Endothelial cell (in vitro differentiated cells): ENCODE data around the gene ACY1. TPM values are rescaled to one million over a fixed set of nuclear protein-coding genes. Genes with fewer than 3 reads are reported as not detected.

Source experiments
- DNase-seq: peaks from one replicate; pipeline ENCODE4 v3.0.0; 2021; ENCODE audit warnings: low spot score
- H3K27ac Mint-ChIP-seq: one replicate; pipeline ENCODE4 v1.8.0; 2021; ENCODE audit warnings: mixed read lengths, inconsistent platforms; ENCODE audit not compliant: unreplicated experiment
- H3K27me3 Mint-ChIP-seq: one replicate; pipeline ENCODE4 v1.8.0; 2021; ENCODE audit warnings: mild to moderate bottlenecking, moderate library complexity, mixed read lengths, inconsistent platforms; ENCODE audit not compliant: unreplicated experiment
- H3K36me3 Mint-ChIP-seq: one replicate; pipeline ENCODE4 v1.8.0; 2021; ENCODE audit warnings: mild to moderate bottlenecking, low read depth, mixed read lengths, inconsistent platforms; ENCODE audit not compliant: unreplicated experiment
- H3K4me1 Mint-ChIP-seq: one replicate; pipeline ENCODE4 v1.8.0; 2021; ENCODE audit warnings: mild to moderate bottlenecking, mixed read lengths, inconsistent platforms; ENCODE audit not compliant: unreplicated experiment
- H3K4me3 Mint-ChIP-seq: one replicate; pipeline ENCODE4 v1.8.0; 2021; ENCODE audit warnings: mild to moderate bottlenecking, mixed read lengths, inconsistent platforms; ENCODE audit not compliant: unreplicated experiment
- H3K9me3 Mint-ChIP-seq: one replicate; pipeline ENCODE4 v1.8.0; 2021; ENCODE audit warnings: mixed read lengths, inconsistent platforms; ENCODE audit not compliant: unreplicated experiment
- total RNA-seq: library from RNA; stranded (reverse); fragmentation: NEBNext Ultra II Directional; extraction: Animal tissue kit (Norgen Biotek cat#: 25700); gene quantifications from one replicate; pipeline ENCODE4 v1.2.1, GENCODE V29; 2021; ENCODE audit not compliant: unreplicated experiment
- TF ChIP-seq, protein P1 (sequence below): fragments of 200-600 bp; sonication (generic); IDR thresholded peaks from one replicate; pipeline ENCODE4 v1.5.0; 2021; ENCODE audit warnings: antibody characterized with exemption; ENCODE audit not compliant: unreplicated experiment

ACY1 gene
- total RNA-seq, 1 donor from 2014 or later: 19.8 TPM

DNA sequence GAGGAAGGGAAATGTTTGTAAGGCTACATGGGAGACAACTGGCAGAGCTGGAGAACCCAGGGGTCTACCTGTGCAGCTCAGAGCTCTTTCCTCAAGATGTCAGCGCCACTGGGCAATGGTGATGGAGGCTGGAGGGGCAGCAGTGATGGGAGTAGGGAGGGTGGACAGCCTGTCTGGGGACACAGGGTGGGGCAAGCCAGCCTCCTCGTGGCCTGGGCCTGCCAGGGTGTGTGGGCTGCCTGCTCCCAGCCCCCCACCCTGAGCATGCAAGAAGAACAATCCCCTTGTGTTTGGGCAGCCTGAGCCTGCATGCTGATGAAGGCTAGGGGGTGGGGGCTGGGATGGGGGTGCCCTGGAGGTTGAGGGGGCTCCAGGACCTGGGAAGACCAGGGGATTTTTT, 17.3 kb upstream of the ACY1 start:
- no peaks in the 10 kb centered on the region for H3K9me3 Mint-ChIP-seq
- H3K27ac Mint-ChIP-seq: no peak overlapping the region
- TF ChIP-seq, protein P1, sequence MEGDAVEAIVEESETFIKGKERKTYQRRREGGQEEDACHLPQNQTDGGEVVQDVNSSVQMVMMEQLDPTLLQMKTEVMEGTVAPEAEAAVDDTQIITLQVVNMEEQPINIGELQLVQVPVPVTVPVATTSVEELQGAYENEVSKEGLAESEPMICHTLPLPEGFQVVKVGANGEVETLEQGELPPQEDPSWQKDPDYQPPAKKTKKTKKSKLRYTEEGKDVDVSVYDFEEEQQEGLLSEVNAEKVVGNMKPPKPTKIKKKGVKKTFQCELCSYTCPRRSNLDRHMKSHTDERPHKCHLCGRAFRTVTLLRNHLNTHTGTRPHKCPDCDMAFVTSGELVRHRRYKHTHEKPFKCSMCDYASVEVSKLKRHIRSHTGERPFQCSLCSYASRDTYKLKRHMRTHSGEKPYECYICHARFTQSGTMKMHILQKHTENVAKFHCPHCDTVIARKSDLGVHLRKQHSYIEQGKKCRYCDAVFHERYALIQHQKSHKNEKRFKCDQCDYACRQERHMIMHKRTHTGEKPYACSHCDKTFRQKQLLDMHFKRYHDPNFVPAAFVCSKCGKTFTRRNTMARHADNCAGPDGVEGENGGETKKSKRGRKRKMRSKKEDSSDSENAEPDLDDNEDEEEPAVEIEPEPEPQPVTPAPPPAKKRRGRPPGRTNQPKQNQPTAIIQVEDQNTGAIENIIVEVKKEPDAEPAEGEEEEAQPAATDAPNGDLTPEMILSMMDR: no peak
- peak overlapping the region; percentile 91 for H3K4me3 Mint-ChIP-seq
- H3K4me1 Mint-ChIP-seq: peaks cover 18% of the 10 kb centered on the region
- H3K36me3 Mint-ChIP-seq: peaks cover 3% of the 10 kb centered on the region
- peaks cover 20% of the 10 kb centered on the region for H3K27me3 Mint-ChIP-seq
- no peak for DNase-seq

DNA sequence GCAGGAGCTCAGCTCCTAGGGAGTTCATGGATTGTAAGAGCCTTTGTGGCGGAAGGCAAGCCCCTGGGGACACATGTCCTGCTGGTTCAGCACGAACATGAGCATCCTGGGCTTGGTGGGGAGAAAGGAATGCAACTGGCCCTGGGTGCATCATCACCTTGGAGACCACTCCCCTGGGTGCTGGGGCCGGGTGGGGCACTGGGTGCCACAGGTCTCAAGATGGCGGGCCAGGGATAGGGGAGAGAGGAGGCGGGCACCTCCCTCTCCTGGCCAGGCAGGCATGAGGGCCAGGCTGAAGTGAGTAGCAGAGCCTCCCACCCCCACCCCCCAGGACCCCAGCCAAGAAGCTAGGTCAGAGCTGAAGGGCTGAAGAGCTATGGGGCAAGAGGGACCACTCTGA, 16.8 kb upstream of the ACY1 start:
- Mint-ChIP-seq H3K9me3 (no peaks in the 10 kb centered on the region), H3K36me3 (peaks cover 3% of the 10 kb centered on the region), H3K4me3 (peak overlapping the region; percentile 91), H3K27ac (peak overlapping the region; percentile 36), H3K4me1 (peaks cover 18% of the 10 kb centered on the region), H3K27me3 (peaks cover 17% of the 10 kb centered on the region)
- TF ChIP-seq, protein P1: no peak
- no peak for DNase-seq

DNA sequence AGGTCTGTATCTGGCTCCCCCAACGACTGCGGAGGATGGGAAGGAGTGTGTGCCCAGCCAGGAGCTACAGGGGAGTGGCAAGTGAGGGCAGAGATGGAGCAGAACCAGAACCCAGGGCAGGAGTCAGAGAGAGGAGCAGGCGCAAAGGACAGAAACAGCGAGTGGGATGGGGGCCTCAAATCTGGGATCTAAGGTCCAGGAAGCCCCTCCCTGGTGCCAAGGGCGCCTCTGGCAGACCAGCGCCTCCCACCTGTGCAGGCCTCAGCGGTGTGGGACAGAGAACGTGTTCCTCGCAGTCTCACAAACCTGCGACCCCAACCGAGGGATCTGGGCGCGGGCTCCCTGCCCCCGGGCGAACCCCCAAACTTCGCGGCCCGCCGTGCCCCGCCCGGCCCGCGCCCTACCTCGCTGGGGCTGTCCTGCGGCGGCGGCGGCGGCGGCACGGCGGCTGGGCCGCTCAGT, 16.4 kb upstream of the ACY1 start:
- H3K27ac Mint-ChIP-seq: peak overlapping the region; percentile 36
- H3K4me1 Mint-ChIP-seq: peaks cover 18% of the 10 kb centered on the region
- H3K27me3 Mint-ChIP-seq: peaks cover 14% of the 10 kb centered on the region
- TF ChIP-seq, protein P1: no peak
- H3K36me3 Mint-ChIP-seq: peaks cover 3% of the 10 kb centered on the region
- H3K9me3 Mint-ChIP-seq: no peaks in the 10 kb centered on the region
- peak overlapping the region; percentile 91 for H3K4me3 Mint-ChIP-seq
- no peak for DNase-seq

DNA sequence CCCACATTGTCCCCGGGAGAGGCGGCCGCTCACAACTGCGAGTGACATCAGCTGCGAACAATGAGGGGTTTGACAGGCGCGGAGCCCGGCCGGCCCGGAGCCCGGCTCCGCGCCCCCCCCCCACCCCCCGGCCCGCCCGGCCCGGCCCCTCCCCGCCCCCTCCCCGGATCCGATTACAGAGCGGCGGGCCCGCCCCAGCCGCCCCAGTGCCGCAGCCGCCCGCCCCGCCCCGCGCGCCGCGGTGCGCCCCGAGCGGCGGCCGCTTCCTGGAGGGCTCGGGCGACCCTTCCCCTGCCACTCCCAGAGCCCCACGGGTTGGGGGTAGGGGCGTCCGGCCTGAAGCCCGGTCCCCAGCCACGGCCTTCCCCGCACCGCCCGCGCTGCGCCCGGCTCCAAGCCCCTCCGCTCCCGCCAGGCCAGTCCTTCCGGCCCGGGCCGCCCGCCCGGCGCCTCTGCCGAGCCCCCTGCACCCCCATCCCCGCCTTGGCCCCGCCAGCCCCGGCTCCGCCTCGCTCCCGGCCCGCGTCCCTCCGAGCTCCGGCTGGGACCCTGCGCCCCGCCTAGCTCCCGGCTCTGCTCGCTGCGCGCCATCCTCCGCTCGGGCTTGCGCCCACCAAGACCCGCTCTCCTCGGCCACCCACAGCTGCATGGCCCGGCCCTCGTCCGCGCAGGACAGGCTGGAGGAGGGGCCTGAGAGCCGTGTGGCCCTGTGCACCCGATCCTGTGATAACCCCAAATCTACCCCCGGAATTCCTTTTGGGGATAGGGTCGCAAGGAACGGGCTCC, 15.8 kb upstream of the ACY1 start, which contains the start of gene PCBP4:
Gene PCBP4 (minus strand): TSS at position 71 of the 786 bp plus-strand sequence. CDS start 6,214 bp downstream, outside the sequence.
- H3K4me1 Mint-ChIP-seq: peaks cover 18% of the 10 kb centered on the region
- peaks cover 14% of the 10 kb centered on the region for H3K27me3 Mint-ChIP-seq
- H3K4me3 Mint-ChIP-seq: peak within 1 kb of the TSS; percentile 91

More for the DNA sequence above, 15.8 kb upstream of the ACY1 start, which contains the start of gene PCBP4:
- TF ChIP-seq, protein P1: no peak
- peak within 1 kb of the TSS; percentile 74 for H3K27ac Mint-ChIP-seq
- peak; percentile 52 for DNase-seq
- H3K36me3 Mint-ChIP-seq: peaks cover 3% of the 10 kb centered on the region
- no peaks in the 10 kb centered on the region for H3K9me3 Mint-ChIP-seq
